ENCODE measurements around the gene RHBDD2.

Gene RHBDD2

DNA sequence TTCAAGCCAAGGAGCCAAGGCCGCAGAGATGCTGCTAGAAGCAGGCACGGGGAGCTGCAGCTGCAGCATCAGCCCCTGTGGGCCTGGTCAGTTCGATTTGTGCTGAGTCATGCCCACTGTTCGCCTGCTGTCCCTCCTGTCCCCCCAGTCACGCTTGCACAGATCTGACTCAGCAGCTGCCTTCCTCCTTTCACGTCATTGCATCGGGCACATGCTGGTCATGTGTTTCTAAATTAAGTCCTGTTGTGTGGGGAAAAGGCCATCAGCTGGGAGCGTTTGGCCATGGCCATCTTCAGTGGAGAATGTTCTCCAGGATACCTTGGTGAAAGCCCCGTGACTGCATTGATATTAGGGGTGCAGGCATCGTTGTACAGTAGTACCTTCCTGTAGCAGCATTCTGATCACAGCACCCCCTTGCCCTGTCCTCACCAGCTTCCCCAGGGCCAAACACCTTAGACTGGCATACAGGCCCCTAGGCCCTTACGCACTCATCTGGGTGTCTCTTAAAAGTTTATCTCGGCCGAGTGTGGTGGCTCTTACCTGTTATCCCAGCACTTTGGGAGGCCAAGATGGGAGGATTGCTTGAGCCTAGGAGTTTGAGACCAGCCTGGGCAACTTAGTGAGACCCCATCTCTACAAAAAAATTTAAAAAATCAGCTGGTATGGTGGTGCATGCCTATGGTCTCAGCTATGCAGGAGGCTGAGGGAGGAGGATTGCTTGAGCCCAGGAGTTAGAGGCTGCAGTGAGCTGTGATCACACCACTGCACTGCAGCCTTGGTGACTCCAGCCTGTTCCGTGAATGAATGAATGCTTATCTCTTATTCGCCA, 59.3 kb downstream of the RHBDD2 start:
- H3K14ac ChIP-seq (ENCODE audit: low read length) = peak overlapping the region; percentile 56
- peak overlapping the region; percentile 83 for H2BK120ac ChIP-seq (ENCODE audit: low read depth, low read length)
- no peak overlapping the region for H3K4me2 ChIP-seq (ENCODE audit: insufficient read depth, low read length, poor library complexity, severe bottlenecking)
- no peaks in the 10 kb centered on the region for H3K27me3 ChIP-seq (ENCODE audit: control insufficient read depth in 3 of 3, insufficient read depth in 3 of 3, low read depth in 1 of 3, low read length in 3 of 3)
- H4K91ac ChIP-seq (ENCODE audit: low read depth, low read length, poor library complexity) = peak overlapping the region; percentile 56
- H3K27ac ChIP-seq (replicated peaks; ENCODE audit: low read length) = peak overlapping the region; percentile 3
- H3K9me3 ChIP-seq (replicated peaks in 1 of 2; ENCODE audit: control insufficient read depth in 2 of 2, insufficient read depth in 1 of 2, low read depth in 1 of 2, low read length in 2 of 2) = peaks cover 5% of the 10 kb centered on the region in 2 donors
- H3K4me3 ChIP-seq (ENCODE audit: low read length in 2 of 2) = no peak overlapping the region
- H2AFZ ChIP-seq (ENCODE audit: low read length) = no peak overlapping the region
- peak overlapping the region; percentile 65 for H4K8ac ChIP-seq (ENCODE audit: low read depth, low read length)
- H2AK5ac ChIP-seq (ENCODE audit: low read depth, low read length) = peak overlapping the region; percentile 83
- H2BK12ac ChIP-seq (ENCODE audit: low read length) = no peak overlapping the region
- WGBS, 2 donors (ENCODE audit: extremely low coverage in 2 of 2, insufficient read length in 2 of 2, insufficient replicate concordance in 1 of 2) = no CpG with 5 or more reads among the region's 15 CpGs
- peaks cover 0 to 5% of the 10 kb centered on the region in 2 donors for H3K4me1 ChIP-seq (ENCODE audit: control insufficient read depth in 2 of 2, insufficient read depth in 1 of 2, low read depth in 1 of 2, low read length in 2 of 2)
- peaks cover 3 to 5% of the 10 kb centered on the region in 2 donors for H3K36me3 ChIP-seq (replicated peaks in 1 of 2; ENCODE audit: control insufficient read depth in 2 of 2, insufficient read depth in 2 of 2, low read length in 2 of 2)
- peak overlapping the region; percentile 63 for H3K9ac ChIP-seq (ENCODE audit: low read depth, low read length, poor library complexity)
- no peak overlapping the region for H2BK15ac ChIP-seq (ENCODE audit: low read length)
- H3K79me1 ChIP-seq (ENCODE audit: low read depth, low read length) = peaks cover 10% of the 10 kb centered on the region
- no peak overlapping the region for H3K4ac ChIP-seq (ENCODE audit: low read length)
- H3K23ac ChIP-seq (ENCODE audit: low read depth, low read length, poor library complexity) = peak overlapping the region; percentile 25
- DNase-seq (ENCODE audit: low spot score) = no peak
- H2BK5ac ChIP-seq (ENCODE audit: low read length) = no peak overlapping the region
- H3K18ac ChIP-seq (ENCODE audit: low read length) = peak overlapping the region; percentile 80

Data from neuronal stem cell (in vitro differentiated cells).